Head of caudate nucleus (tissue), 42 donors: ENCODE data around the gene SH3BP5.

ENCODE experiments used
- DNase-seq, 42 donors: peaks; one replicate each; pipeline versions ENCODE4 v3.0.0 to v3.0.0-alpha.2; 2020 to 2021; ENCODE audit warnings: mixed read lengths in 7 of 42
- intact Hi-C: fragments of 100-400 bp; cut with DNase I; formaldehyde crosslinking; loops from one replicate; pipeline ENCODE4 v1.15.0; 2022

SH3BP5 gene

DNA sequence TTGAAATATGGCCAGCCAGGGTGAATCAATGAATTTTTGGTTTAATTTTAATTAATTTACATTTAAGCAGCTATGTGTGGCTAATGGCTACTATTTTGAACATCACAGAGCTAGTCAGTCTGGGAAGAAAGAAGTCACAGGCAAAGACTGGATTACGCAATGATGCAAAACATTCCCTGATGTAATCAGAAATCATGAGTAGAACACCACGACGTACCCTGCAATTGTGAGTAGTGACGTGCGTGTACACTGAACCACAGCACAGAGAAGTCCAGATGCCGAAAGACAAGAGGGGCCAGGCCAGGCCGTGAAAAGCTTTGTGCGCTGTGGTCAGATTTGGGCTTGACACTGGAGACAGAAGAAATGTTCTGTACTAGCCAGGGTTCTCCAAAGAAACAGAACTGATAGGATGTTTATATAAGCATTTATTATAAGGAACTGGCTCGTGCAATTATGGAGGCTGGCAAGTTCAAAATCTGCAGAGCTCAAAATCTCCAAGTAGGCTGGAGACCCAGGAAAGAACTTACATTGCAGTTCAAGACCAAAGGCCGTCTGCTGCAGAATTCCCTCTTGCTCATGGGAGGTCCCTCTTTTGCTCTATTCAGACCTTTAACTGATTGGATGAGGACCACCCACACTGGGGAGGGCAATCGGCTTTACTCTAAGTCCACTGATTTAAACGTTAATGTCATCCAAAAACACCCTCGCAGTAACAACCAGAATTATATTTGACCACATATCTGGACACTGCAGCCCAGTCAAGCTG, 44.6 kb downstream of the SH3BP5 start:
- intact Hi-C loops: no loop called here
- peak in 4 of 42 donors; percentile 30 to 59 (median 49) for DNase-seq

DNA sequence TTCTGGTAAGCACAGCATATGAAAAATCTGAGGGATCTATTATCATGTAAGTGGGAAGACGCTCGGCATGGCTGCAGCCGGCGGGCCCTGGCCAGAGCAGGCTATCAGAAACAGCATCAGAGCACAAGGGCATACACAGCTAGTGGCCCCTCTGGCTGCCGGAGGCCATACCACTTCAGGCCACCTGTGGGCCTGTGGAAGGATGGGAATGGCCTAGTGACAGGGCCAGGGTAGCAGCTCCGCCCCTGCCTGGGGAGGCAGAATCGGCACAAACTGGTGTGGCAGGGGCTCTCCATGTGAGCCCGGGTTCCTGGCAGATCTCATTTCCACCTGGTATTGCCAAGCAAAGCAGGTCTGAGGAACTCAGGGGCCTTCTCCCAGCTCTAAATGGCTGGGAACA, 46.4 kb downstream of the SH3BP5 start:
- no peak for DNase-seq
- intact Hi-C loops: no loop called here

DNA sequence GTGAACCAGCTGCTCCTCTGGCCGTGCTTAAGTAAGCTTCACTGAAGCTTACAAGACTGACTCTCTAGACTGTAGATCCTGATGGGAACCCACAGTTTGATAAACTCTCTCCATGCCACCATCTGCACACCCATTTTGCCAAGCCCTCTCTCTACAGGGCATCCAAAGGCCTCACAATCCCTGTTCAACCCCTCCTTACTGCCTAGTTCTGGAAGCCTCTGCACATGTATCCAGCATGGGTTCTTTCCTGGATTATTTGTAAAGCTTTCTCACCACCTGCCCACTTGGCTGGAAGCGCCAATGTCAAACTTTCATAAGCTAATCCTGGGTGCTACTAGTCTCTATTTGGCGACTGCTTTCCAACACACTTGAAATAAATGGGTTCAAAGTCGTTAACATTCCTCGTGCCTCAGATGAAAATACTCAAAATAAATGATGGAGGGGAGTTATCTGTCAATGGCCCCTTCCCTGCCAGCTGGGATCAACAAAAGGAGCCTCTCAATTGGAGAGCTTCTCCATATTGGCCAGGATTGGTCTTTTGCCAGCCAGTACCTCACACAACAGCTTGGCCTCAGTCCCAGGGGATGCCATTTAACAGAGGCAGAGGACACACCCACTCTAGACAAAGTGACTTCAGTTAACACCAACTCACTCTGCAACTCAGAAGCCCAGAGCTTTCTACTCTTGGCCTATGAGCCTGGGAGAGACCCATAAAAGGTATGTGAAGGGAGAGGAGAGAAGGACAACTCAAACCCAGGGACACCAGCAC, 48.1 kb downstream of the SH3BP5 start:
- DNase-seq: peak in 5 of 42 donors; percentile 45 to 77 (median 47)
- intact Hi-C loops: no loop called here

DNA sequence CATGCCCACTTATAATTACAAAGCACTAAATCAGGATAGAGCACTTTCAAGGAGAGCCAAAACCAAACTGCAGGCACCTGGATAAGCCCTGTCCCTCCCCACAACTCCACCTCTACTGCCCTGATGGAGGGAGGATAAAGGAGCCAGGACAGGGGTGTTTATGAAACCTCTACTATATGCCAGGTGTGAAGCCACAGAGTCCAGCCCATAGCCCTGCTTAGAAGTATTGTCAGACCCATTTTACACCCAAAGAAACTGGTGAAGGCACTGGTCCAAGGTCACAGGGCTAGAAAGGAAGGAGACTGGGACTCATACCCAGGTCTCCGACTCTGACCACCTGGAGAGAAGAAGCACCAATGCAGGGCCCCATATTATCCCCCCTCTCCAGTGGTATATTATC, 48.7 kb downstream of the SH3BP5 start:
- intact Hi-C loops: no loop called here
- no peak for DNase-seq

DNA sequence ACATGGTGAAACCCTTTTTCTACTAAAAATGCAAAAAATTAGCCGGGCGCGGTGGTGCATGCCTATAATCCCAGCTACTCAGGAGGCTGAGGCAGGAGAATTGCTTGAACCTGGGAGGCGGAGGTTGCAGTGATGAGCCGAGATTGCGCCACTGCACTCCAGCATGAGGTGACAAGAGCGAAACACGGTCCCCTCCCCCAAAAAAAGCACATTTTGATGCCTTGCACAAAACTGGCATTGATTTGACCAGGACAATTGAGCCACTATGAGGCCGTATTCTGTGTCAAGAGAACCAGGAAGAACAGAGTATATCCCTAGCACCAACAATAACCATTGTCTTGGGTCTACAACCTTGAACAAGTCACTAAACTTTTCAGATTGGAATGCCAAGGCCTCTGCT, 50.6 kb downstream of the SH3BP5 start:
- peak in 12 of 42 donors; percentile 32 to 67 (median 48) for DNase-seq
- intact Hi-C loops: no loop called here

DNA sequence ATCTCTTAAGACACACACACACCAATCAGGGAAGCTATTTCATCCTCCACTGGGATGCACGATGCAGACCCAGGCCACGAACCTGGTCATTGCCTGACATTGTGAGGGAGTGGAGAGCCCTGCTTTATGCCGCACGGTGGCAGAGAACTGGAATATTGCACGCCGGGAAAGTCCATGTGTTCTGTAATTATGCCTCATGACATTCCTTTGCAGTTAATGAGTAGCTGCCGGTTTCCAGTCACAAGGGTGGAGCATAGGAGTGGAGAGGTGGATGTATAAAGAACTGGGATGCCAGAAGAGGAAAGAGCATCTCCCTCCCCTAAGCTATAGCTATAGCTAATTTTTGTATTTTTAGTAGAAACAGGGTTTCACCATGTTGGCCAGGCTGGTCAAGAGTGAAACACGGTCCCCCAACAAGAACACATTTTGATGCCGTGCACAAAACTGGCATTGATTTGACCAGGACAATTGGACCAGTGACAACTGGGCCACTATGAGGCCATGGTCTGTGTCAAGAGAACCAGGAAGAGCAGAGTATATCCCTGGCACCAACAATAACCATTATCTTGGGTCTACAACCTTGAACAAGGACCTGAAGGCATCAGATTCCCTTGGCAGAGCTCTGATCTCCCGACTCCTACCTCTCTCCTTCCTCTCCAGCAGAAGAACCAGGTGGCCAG, 51.4 kb downstream of the SH3BP5 start:
- intact Hi-C loops: no loop called here
- peak in 1 of 42 donors; percentile 47 for DNase-seq

DNA sequence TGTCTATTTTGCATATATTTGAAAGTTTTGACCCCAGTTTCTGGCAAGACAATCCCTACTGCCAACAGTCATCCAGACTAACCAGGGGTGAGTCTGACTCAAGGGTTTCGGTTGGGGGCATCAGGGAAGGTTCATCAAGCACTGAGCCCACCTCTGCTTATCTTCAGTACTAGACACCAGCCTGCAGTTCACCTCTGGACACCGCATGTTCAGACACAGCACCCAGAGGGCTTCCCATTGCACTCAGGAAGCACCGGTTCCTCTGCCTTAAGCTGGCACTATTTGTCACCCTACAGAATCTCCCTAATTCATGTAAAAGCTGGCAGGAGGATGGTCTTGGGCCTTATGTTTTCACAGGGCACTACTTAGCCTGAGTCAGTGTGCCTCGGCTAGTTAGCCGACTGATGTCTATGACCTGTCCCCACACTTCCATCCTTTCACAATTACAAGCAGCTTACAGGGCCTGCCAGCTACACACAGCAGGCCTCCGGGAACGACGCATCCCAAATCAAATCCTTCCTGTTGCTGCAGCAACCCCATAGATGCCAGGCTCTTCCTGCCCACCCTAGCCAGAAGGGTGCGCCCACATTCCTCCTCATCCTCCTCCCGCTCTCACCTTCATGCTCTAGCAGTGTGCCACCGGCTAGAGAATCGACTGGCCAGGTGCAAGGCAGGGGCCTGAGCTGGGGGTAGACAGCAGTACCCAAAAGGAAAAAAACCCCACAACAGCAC, 52.5 kb downstream of the SH3BP5 start:
- intact Hi-C loops: no loop called here
- peak in 12 of 42 donors; percentile 29 to 66 (median 46) for DNase-seq

DNA sequence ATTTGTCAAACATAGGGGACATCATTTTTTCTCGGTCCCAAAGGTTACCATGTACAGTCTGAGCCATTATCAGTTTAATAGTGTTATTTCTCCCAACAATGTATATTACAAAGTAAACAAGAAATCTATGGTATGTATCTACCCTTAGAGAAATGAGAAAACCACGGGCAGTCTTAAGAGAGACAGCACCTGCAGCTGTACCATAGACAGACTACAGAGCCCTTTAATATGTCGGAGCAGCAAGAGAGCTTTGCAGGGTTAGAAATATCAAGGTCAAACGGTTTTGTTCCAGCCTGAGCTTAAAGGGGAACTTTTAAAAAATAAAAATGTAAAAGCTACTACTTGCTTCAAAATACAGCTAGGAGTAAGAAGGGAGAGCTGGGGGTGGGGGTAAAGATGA, 53.2 kb downstream of the SH3BP5 start:
- DNase-seq: no peak
- intact Hi-C loops: no loop called here

DNA sequence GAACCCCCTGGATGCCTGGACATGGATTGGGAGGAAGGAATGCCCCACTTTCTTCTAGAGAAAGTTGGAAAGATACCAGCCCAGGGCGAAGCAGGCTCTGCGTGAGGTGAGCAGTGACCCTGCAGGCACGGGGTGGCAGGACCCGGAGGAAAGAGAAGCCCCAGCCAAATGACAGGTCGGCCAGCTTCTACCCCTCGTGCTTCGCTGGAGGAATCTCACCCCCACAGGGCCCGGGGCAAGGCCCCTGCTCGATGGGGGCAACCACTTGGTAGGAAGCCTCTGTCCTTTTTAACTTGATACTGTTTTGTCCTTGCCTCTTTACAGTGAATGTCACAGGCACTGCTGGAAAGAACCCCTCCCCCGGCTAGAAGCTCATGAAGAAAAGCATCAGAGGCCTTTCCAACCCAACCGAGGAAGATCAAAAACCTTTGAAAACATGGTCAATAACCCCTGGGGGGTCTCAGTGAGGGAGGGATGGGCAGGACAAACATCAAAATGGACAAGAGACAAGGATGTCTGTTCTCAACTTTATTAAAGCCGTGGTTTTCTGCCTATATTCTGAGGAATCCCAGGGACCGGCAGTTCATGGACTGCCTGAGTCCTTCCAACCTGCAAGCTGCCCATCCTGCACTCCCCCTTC, 54.4 kb downstream of the SH3BP5 start:
- intact Hi-C loops: no loop called here
- no peak for DNase-seq

DNA sequence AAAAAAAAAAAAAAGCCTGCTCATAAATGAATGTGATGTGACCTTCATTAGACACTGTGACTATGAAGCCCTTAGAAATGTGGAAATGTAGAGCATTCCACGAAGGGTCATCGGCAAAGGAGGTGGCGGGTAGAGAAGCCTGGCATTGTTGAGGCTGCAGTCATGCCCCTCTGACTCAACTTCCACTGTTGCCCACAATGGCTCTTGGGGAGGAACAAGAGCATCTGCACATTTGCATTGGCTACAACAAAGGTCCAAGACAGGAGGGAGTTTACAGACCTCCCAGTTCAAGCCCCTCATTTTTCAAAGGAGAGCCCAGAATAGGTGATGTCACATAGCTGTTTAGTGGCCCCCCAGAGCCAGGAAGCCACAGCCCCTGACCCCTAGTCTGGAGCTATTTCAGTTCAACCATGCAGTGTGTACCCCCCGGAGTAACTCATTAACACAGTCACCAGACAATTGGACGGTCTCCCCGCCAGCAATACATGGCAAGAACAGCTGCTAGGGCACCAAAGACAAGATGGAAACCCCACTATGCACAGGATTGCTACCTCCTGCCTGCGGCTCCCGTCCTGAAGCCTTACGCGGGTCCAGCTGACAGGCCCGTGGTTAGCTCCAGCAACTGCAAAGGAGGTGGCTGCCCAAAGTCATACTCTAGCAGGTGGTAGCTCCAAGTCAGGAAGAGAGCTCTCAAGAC, 56.2 kb downstream of the SH3BP5 start:
- intact Hi-C loops: no loop called here
- DNase-seq: peak in 10 of 42 donors; percentile 22 to 84 (median 54)

DNA sequence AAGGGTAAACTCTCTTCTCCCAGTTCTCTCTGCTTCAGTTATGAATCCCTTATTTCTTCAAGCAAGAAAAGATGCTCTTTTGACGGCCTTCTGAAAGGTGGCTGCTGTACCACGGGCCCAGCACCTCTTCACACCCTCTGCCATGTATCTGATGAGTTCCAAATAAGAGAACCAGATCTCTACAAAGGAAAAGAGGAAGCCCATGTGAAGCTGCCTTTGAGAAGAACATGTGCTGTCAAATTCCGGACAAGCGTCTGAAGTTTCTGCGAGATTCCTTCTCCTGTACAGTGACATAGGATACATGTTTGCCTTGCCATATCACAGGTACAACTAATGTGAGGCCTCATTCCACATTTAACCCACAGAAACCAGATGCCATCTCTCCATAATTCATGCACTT, 59.2 kb downstream of the SH3BP5 start:
- peak in 1 of 42 donors; percentile 8 for DNase-seq
- intact Hi-C loops: no loop called here

DNA sequence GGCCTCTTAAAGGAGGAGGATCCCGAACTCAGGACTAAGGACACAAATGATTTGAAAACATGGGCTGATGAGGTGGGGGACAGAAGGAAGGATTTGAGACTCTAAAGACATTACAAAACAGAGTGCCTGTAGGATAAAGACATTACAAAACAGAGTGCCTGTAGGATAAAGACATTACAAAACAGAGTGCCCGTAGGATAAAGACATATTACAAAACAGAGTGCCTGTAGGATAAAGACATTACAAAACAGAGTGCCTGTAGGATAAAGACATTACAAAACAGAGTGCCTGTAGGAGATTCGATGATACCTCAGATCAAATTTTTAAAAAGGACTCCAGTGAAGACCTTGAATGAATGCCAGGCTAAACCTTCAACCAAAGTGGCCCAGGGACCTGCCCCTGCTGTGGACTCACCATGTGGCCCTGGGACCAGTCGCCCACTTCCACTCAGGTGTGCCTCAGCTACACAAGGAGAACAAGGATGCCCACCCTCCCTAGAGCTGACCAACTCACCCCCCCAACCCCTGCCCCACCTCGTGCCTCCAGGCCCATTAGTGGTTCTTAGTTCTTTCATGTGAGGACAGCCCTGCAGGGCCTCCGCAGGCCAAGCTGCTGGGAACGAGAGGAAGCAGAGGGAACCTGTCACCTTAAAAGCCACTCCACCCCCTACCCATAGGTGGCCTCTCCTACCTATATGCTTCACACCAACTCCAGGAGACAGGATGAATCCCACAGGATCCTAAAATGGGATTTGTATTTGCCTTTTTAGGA, 59.8 kb downstream of the SH3BP5 start:
- DNase-seq: peak in 5 of 42 donors; percentile 5 to 41 (median 19)
- intact Hi-C loops: no loop called here

DNA sequence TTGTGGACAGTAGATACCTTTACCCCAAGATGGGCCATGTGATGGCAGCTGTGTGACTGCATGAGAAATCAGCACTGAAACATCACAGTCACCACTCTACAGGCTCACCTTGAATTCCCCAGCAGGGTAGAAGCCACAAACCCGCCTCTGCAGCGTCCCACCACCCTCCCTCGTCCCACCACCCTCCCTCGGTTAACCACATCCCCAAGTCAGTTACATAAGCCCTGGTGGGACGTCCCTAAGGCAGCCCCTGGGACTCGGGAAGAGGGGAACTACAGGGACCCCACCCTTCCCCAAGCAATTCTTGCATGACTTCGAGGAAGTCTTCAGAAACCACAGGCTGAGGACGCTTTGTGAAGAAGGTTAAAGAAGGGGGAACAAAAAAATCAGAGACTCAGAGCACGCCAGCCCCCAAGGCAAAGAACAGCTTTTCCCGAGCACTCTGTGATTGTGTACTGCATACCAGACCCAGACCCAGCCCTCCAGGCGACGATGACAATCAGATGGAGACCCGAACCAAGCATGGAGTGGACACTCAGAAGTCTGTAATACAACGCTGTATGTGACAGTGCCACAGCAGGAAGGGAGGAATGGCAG, 60.5 kb downstream of the SH3BP5 start:
- intact Hi-C loops: no loop called here
- peak in 6 of 42 donors; percentile 17 to 51 (median 42) for DNase-seq

DNA sequence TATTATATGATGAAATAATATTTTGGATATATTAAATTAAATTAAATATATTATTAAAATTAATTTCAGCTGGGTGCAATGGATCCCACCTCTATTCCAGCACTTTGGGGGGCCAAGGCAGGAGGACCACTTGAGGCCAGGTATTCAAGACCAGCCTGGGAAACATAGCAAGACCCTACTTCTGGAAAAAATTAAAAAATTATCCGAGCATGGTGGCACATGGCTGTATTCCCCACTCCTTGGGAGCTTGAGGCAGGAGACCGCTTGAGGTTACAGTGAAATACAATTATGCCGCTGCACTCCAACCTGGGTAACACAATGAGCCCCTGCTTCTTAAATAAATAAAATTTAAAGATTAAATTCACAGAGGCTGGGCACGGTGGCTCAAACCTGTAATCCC, 61.4 kb downstream of the SH3BP5 start:
- peak in 4 of 42 donors; percentile 1 to 39 (median 19) for DNase-seq
- intact Hi-C loops: no loop called here

DNA sequence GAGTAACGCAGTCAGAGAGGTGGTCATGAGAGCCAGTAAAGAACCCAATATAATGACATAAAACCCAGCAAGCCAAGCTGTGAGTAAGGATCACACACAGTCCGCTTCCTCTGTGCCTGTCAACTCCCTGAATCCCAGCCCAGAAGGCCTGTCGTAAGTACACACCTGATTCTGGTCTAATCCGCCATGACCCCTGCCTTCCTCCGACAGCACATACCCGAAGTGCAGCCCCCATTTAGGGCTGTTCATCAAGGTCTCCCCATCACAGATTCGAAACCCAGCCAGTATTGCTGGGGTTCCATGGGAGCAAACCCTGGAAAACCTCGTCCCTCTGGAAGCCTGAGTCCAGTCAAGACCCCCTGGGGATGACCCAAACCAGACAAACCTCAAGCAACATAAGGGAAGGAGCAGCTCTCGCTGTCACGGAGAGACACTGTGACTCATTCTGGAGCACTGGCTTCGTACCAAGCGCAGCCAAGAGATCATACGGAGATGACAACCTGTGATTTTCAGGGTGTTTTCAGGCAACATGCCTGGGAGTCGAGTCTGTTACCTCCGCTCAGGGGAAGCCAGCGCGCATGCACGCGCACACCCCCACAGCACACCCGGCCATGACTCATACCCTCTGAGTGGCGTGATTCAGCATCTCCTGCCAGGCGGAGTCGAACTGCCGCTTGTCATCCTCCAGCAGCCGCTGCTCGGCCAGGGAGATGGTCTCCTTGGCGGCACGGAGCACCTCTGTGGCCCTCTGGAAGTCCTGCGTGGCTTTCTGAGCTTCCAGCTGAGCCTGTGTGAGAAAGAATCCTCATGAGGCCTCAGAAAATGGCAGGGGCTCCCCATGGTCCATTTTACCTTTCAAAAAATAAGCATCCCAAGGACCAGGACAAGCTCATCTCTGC, 63.0 kb downstream of the SH3BP5 start:
- peak; percentile 83 to 98 (median 92) for DNase-seq
- intact Hi-C loops: loop anchor here (1.0 to 2.0 kb wide), 2 partner anchors 62 to 109 kb away; no protein-coding TSS in a partner anchor
